ENCODE data around the gene PRKD2.

GRCh38 chr19:46732966-46733689, 16.2 kb upstream of the PRKD2 start:
- TF ChIP-seq CTCF (conservative IDR thresholded peaks at IDR 0.05; ENCODE audit: low read depth, low read length) (no peak), EZH2 (IDR thresholded peaks at IDR 0.05; ENCODE audit: borderline replicate concordance, low read depth, low read length, poor library complexity, severe bottlenecking) (no peak)

Measured in A673 (cell line).